ENCODE measurements around the gene RNF145. TPM values are rescaled to one million over a fixed set of nuclear protein-coding genes. Genes with fewer than 3 reads are reported as not detected.
"Not testable (repeated sequence)": the region's sequence is repeated elsewhere in the genome, so short reads cannot be mapped to it uniquely, and the experiment has no call there.

The RNF145 gene
- total RNA-seq, 1 donor from 2014 or later, result 56.6 TPM

DNA sequence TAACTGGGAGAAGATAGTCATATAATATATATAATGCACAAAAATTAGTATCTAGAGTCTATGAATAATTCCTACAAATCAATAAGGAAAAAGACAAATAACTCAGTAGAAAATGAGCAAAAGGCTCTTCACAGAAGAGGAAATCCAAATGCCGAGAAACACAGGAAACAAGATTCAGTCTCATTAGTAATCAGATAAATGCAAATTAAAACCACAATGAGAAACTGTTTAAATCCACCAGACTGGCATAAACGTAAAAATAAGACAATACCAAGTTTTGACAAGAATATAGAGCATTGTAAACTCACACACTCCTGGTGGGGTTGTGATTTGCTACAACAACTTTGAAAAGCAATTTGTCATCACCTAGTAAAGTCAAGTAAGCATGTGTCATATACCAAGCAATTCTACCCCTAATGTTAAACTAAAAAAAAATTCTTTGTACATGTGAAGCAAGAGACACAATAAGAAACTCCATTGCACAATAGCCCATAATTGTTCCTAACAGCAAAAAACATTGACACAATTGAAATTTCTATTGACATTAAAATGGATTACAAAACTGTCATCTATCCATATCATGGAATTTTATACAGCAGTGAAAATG lies 32.7 kb upstream of the RNF145 start:
- Mint-ChIP-seq H3K9me3 (ENCODE audit: low read depth) (no peaks in the 10 kb centered on the region), H3K36me3 (ENCODE audit: insufficient read depth) (no peaks in the 10 kb centered on the region), H3K27me3 (peaks cover 13% of the 10 kb centered on the region), H3K27ac (no peak overlapping the region), H3K4me1 (ENCODE audit: low read depth) (no peaks in the 10 kb centered on the region), H3K4me3 (ENCODE audit: low read depth) (no peak overlapping the region)
- TF ChIP-seq, protein P1, sequence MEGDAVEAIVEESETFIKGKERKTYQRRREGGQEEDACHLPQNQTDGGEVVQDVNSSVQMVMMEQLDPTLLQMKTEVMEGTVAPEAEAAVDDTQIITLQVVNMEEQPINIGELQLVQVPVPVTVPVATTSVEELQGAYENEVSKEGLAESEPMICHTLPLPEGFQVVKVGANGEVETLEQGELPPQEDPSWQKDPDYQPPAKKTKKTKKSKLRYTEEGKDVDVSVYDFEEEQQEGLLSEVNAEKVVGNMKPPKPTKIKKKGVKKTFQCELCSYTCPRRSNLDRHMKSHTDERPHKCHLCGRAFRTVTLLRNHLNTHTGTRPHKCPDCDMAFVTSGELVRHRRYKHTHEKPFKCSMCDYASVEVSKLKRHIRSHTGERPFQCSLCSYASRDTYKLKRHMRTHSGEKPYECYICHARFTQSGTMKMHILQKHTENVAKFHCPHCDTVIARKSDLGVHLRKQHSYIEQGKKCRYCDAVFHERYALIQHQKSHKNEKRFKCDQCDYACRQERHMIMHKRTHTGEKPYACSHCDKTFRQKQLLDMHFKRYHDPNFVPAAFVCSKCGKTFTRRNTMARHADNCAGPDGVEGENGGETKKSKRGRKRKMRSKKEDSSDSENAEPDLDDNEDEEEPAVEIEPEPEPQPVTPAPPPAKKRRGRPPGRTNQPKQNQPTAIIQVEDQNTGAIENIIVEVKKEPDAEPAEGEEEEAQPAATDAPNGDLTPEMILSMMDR (IDR thresholded peaks at IDR 0.05; ENCODE audit: unreplicated experiment), result no peak
- DNase-seq (ENCODE audit: low spot score, unreplicated experiment), result no peak

DNA sequence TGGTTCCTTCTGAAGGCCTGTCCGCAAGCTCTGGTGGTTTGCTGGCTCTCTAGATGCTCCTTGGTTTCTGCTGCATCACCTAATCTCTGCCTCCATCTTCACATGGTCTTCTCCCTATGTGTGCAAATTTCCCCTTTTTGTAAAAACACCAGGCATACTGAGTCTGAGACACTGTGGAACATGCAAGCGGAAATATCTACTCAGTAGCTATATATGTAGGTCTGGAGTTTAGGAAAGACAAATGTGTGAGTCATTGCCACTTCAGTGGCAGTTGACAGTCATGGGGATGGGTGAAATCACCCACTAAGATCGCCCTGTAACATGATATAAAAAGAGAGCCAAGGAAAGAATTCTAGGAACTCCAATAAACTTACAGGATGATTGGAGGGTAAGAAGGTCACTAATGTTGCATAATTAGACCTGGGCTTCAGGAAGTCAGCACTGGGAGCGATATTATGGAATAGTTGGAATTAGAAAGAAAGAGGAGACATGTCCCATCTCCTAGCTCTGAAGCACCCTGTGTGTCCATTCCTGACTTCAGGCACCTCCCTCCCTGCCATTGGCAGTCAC lies 31.0 kb upstream of the RNF145 start:
- no peaks in the 10 kb centered on the region for H3K4me1 Mint-ChIP-seq (ENCODE audit: low read depth)
- DNase-seq (ENCODE audit: low spot score, unreplicated experiment), result no peak
- TF ChIP-seq, protein P1 (IDR thresholded peaks at IDR 0.05; ENCODE audit: unreplicated experiment), result no peak
- no peaks in the 10 kb centered on the region for H3K36me3 Mint-ChIP-seq (ENCODE audit: insufficient read depth)
- no peak overlapping the region for H3K27ac Mint-ChIP-seq
- H3K9me3 Mint-ChIP-seq (ENCODE audit: low read depth), result no peaks in the 10 kb centered on the region
- H3K4me3 Mint-ChIP-seq (ENCODE audit: low read depth), result no peak overlapping the region
- H3K27me3 Mint-ChIP-seq, result peaks cover 6% of the 10 kb centered on the region

DNA sequence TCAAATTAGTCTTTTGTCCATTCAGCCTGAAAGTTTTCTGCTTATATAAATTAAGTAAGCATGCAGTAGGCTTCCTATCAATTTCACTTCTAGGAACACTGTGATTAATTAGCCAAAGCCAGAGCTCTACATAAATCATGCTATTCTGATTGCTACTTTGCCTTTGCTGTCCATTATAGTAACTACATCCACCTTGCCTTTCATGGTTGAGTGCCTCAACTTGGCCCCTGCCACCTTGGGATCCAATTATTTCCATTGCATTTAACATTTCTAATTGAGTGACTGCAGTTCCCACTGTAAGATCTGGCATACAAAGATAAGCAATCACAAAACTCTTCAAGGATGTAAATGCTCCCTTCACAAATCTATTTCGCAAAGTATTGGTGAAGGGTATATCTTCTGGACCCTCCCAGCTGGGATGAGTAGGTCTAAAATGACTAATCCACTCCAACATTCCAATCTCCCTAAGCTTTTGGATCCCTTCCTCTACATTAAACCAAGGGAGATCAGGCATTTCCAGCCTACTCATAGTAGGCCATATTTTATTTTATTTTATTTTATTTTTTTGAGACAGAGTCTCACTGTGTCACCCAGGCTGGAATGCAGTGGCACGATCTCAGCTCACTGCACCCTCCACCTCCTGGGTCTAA lies 26.6 kb upstream of the RNF145 start:
- peaks cover 13% of the 10 kb centered on the region for H3K27me3 Mint-ChIP-seq
- not testable (repeated sequence) for H3K4me3 Mint-ChIP-seq (ENCODE audit: low read depth); H3K4me1 Mint-ChIP-seq (ENCODE audit: low read depth); DNase-seq (ENCODE audit: low spot score, unreplicated experiment); H3K36me3 Mint-ChIP-seq (ENCODE audit: insufficient read depth); H3K9me3 Mint-ChIP-seq (ENCODE audit: low read depth); H3K27ac Mint-ChIP-seq

DNA sequence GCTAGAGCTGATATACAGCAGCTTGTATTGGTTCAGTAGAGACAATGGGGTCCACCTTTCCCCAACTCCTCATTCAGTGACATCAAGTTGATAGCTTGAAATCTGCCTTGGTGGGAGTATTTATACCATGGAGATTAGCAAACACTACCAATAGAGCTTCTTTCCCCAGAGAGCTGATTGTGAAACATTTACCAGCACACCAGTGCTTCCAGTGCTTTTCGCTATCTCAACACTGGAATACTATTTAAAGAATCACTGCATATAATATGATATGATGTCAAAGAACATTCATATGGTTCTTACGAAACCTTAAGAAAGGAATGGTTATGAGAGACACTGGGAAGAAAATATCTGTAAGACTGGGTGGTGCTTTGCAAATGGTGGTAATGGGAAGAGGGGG lies 21.8 kb upstream of the RNF145 start:
- peaks cover 22% of the 10 kb centered on the region for H3K27me3 Mint-ChIP-seq
- H3K27ac Mint-ChIP-seq, result no peak overlapping the region
- TF ChIP-seq, protein P1 (IDR thresholded peaks at IDR 0.05; ENCODE audit: unreplicated experiment), result no peak
- no peak overlapping the region for H3K4me3 Mint-ChIP-seq (ENCODE audit: low read depth)
- no peaks in the 10 kb centered on the region for H3K4me1 Mint-ChIP-seq (ENCODE audit: low read depth)
- H3K9me3 Mint-ChIP-seq (ENCODE audit: low read depth), result no peaks in the 10 kb centered on the region
- H3K36me3 Mint-ChIP-seq (ENCODE audit: insufficient read depth), result no peaks in the 10 kb centered on the region
- no peak for DNase-seq (ENCODE audit: low spot score, unreplicated experiment)

DNA sequence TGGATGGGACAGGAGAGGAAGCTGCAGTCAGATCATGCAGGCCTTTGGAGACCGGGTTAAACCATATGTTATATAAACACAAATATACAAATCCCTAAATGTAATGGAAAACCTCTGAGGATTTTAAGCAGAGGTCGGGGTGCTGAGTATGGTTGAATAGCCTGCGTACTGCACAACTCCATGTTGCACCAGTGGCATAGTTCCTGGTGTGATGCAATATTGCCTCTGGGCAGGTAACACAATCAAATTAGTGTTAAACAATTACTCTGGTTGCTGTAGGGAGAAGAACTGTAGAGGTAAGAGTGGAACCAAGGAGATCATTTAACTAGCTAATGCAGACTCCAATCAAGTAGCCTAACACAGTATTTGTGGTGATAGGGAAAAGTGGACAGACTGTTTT lies 21.3 kb upstream of the RNF145 start:
- peaks cover 22% of the 10 kb centered on the region for H3K27me3 Mint-ChIP-seq
- no peak overlapping the region for H3K4me3 Mint-ChIP-seq (ENCODE audit: low read depth)
- no peaks in the 10 kb centered on the region for H3K4me1 Mint-ChIP-seq (ENCODE audit: low read depth)
- DNase-seq (ENCODE audit: low spot score, unreplicated experiment), result no peak
- TF ChIP-seq, protein P1 (IDR thresholded peaks at IDR 0.05; ENCODE audit: unreplicated experiment), result no peak
- H3K9me3 Mint-ChIP-seq (ENCODE audit: low read depth), result no peaks in the 10 kb centered on the region
- H3K27ac Mint-ChIP-seq, result no peak overlapping the region
- no peaks in the 10 kb centered on the region for H3K36me3 Mint-ChIP-seq (ENCODE audit: insufficient read depth)

DNA sequence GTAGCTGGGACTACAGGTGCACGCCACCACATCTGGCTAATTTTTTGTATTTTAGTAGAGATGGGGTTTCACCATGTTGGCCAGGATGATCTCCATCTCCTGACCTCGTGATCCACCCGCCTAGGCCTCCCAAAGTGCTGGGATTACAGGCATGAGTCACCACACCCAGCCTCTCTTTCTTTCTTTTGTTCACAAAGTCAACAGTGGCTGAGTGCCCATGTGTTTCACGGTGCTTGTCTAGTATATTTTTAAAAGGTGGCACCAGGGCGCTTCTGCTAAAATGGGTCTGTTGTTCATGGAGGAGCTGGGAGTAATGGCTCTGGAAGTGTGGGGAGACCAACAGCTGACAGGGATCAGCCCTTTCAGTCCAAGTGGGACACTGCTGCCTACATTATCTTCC lies 18.7 kb upstream of the RNF145 start:
- not testable (repeated sequence) for H3K36me3 Mint-ChIP-seq (ENCODE audit: insufficient read depth); H3K4me1 Mint-ChIP-seq (ENCODE audit: low read depth); DNase-seq (ENCODE audit: low spot score, unreplicated experiment); H3K27ac Mint-ChIP-seq; H3K9me3 Mint-ChIP-seq (ENCODE audit: low read depth); H3K4me3 Mint-ChIP-seq (ENCODE audit: low read depth)
- H3K27me3 Mint-ChIP-seq, result peaks cover 30% of the 10 kb centered on the region

Measured in progenitor cell of endocrine pancreas (in vitro differentiated cells).